GM19397 (cell line): Measurements from ENCODE around the gene CAMK2A.

Experiments
- ATAC-seq: cut with Tn5 transposase; IDR thresholded peaks from one replicate; pipeline ENCODE4 v1.9.1; 2021; ENCODE audit warnings: mild to moderate bottlenecking, moderate library complexity; ENCODE audit not compliant: unreplicated experiment

The CAMK2A gene

GRCh38 chr5:150300496-150301169 is 11.1 kb upstream of the CAMK2A start:
- no peak for ATAC-seq

DNA sequence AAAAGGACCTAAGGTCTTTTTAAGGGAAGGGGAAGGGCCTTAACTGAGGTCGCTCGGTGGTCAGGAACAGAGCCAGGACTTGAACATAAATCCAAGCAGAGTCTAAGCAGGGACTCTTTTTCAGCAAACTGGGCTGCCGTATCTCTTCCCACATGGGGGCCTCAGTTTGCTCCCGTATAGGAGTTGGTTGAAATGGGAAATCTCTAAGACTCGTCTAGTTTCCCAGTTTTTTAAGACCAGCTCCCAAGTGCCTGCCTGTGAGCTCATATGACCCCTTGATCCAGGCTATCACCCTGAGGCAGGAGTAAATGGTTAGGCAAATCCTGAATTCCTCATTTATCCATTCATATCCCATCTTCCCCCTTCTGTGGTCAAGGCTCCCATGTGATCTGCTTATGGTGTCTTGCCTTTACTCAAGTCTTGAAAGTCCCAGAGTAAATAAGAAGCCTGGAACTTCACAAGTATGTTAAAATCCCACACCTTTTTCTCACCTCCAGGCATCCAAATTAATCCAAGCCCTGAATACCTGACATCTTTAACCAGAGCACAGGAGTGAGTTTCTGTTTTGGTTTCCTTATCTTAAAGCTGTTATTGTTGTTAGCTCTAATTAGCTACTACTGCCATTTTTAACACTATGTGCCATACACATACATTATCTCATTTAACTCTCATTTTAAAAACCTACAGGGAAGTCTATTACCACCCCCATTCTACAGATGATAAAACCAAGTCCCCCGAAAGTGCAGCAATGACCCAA is 10.2 kb upstream of the CAMK2A start:
- no peak for ATAC-seq

DNA sequence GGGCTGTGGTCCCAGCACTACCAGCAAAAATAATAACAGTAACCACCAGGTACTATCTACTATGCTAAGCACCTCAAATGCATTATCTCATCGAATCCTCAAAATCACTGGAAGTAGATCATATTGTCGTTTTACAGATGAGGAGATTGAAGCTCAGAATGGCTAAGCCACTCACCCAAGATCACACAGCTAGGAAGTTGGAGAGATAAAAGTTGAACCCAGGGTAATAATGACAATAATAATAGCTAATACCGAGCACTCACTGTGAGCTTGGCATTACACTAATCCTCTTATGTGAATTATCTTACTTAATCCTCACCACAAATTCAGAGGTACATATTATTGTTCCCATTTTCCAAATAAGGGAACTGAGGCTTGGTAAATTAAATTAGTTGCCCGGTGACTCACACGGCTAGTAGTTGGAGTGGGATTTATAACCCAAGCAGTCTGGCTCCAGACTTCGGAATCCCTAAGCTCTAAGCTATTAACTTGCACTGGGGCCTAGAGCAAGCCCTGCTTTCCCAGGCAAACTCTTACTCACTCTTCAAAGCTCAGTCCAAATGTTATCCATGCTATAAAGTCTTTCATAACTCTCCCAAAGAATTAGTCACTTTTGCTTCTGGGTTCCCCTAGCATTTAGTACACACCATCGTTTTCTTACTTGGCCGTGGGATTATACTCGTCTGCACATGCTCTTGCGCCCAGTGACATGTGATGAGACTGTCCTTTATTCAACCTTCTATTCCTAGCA is 9.3 kb upstream of the CAMK2A start:
- ATAC-seq, result no peak

- ATAC-seq, result no peak
Observed at GRCh38 chr5:150297934-150298595, 8.5 kb upstream of the CAMK2A start.

DNA sequence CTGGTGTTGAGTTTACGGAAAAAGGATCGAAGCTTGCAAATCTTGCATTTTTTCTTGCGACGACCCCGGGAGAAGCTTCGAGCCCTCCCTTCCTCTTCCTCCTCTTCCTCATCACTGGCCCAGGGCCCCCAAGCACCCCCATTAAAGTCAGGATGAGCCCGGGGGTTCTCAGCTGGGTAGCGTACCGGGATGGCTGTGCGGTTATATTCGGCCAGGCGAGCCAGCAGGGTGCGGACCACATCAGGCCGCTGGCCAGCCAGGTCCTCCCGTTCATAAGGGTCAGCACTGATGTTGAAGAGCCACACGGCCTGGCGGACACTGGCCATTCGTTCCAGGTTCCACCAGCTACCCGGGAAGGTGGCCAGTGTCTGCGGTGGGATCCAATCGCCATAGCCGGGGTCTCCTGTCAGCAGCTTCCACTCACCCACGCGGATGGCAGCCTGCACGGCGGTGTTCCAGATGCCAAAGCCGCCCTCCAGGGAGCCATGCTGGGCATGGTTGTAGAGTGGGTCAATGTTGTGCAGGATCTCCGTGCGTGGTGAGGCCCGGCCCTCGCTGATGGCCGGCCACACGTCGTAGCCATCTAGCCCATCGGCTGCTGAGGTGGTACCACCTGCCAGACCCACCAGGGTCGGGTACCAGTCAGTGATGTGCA is 7.8 kb upstream of the CAMK2A start:
- no peak for ATAC-seq

- no peak for ATAC-seq
Observed at GRCh38 chr5:150296496-150296895, 6.9 kb upstream of the CAMK2A start.

GRCh38 chr5:150295741-150296486 is 6.3 kb upstream of the CAMK2A start:
- no peak for ATAC-seq

DNA sequence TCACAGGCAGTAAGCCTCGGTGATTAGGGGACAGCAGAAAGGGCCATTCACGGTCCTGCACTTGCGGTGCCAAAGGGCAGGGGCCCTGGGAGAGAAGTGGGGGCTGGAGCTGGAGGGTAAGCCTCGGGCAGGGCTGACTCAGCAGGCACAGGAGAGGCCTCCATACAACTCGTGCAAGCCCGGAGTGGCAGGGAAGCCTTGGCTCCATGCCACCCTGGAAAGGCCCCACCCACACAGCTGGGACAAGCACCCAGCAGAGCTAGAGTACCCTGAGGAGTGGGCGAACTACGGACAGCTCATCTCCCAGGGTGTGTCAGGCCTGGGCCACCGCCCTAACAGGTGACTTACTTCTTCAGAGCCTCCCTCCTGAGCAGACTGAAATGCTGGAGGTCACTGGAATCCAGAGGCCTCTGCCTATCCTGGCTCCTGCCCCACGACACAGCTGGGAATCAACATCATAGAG is 5.6 kb upstream of the CAMK2A start:
- no peak for ATAC-seq

GRCh38 chr5:150294551-150295071 is 5.0 kb upstream of the CAMK2A start:
- ATAC-seq, result no peak

DNA sequence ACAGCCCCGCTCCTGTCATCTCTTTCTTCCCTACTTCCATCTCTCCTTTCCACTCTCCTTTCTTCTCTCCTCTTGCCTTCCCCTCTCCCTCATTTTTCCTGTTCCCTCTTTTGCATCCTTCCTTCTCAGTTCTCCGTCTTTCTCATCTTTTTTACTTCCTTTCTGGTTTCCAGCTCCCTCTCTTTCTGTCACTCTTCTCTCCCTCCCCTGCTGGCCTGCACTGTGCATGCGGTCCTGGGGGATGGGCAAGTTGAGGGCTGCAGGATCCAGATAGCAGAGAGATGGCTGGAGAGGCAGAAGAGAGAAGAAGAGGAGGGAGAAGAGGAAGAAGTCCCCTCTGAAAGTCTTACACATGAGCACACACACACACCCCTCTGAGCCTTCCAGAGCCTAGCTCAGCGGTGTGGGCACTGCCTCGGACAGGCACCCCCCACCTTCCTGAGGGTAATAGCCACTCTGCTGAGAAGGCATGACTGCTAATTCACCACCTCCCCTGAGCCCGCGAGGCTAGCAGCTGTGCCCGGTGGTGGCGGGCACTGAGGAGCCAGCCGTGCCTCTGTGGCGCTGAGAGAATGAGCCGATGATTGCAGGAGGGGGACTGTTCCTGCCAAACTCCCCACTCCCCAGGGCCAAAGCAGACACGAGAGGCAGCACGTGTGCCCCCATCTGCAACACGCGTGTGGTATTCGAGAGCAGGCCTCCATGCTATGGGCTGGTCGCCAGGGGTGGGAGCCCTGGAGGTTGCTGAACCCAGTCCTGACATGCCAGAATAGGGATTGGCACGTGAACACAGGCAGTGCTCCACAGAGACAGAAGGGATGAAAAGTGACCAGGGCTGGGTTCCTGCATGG is 3.7 kb upstream of the CAMK2A start:
- ATAC-seq, result no peak

GRCh38 chr5:150291388-150292385 is 2.1 kb upstream of the CAMK2A start:
- ATAC-seq, result no peak

DNA sequence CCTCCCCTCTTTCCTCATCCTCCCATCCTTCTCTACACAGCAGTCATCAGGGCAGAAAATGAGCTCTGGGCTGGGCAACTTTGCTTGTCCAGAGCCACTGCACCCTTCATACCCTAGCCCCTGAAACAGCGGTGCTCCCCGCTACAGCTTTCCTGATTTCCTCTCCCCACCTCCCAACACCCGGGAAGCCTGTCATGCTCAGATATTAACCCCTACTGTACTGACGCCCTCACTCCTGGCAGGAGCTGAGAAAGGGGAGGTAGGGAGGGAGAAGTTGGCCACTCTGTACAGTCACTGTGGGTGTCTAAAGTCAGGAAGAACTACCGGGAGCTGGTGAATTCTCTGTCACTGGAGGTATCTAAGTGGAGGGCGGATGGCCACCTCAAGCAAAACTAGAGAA is 782 bp downstream of the CAMK2A start:
- no peak for ATAC-seq

DNA sequence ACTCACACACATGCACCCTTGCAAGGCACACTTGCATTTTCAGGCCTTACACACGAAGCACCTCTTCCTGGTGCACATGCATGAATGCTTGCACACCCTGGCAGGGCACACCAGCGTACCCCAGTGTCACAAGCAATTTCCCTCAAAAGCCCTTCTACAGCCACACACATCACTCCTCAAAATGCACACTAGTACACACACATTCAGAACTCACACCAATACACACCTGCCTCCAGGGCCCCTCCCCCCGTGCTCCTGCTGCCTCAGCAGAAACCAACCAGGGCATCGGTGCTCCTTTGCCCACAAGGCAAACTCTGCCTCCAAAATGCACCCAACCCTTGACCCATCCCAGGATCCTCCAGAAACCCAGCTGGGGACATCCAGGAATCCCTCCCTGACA is 1.2 kb downstream of the CAMK2A start:
- ATAC-seq, result no peak

- no peak for ATAC-seq
Observed at GRCh38 chr5:150286820-150287219, 2.8 kb downstream of the CAMK2A start.

DNA sequence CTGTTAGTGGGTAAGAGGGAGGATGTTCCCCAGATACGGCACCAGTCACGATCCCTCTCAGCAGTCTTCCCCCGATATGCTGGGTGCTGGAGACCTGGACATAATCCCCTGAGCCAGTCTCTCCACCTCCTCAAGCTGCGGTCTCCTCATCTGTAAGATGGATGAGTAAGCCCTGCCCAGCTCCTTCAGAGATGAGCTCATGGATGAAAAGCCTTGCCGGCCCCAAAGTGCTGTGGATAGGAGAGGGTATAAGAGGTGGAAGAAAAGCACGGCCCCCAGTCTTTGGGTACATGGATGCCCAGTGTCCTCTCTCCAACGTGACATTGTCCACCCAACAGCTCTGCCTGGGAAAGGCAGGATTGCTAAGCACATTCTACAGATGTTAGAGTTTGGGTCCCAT is 4.5 kb downstream of the CAMK2A start:
- no peak for ATAC-seq

DNA sequence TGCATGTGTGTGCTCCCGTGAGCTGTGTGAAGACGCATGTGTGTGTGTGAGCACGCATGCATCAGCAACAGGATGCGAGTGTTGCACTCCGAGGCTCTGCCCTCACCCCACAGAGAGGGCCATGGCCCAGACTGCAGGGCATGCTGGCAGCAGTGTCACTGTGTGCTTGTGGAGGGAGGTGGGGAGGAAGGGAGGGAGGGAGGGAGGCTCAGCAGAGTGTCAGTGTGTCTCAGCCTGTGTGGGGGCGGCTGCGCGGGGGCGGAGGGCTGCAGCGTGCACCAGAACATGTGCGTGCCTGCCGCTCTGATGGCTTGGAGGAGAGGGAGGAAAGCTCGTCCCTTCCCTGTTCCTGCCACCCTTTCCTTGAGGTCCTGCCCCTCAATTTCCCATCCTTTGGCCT is 5.3 kb downstream of the CAMK2A start:
- ATAC-seq, result no peak

GRCh38 chr5:150283904-150284303 is 5.7 kb downstream of the CAMK2A start:
- no peak for ATAC-seq

GRCh38 chr5:150281987-150282386 is 7.6 kb downstream of the CAMK2A start:
- ATAC-seq, result no peak
